AG09319 (cell line): ENCODE data around the gene HLA-DMA.

Experiments
- DNase-seq: peaks from one replicate; pipeline ENCODE4 v3.0.0-alpha.2; 2010; ENCODE audit warnings: low read depth; ENCODE audit errors: extremely low read depth
- CTCF ChIP-seq: IDR thresholded peaks from 2 replicates; pipeline ENCODE4 v1.5.1; 2011; ENCODE audit warnings: low read depth, mild to moderate bottlenecking, inconsistent platforms, low read length, moderate library complexity

The HLA-DMA gene

GRCh38 chr6:32935551-32936238, 17.2 kb downstream of the HLA-DMA start:
- no peak for DNase-seq
- TF ChIP-seq CTCF, result no peak

- DNase-seq, result peak; percentile 37
- peak; percentile 83 for TF ChIP-seq CTCF
These were observed 19.2 kb downstream of the HLA-DMA start for GRCh38 chr6:32933661-32934085.

GRCh38 chr6:32932132-32932868, 20.6 kb downstream of the HLA-DMA start:
- TF ChIP-seq CTCF, result no peak
- no peak for DNase-seq

GRCh38 chr6:32931211-32931610, 21.7 kb downstream of the HLA-DMA start:
- no peak for TF ChIP-seq CTCF

GRCh38 chr6:32922083-32922482, 30.8 kb downstream of the HLA-DMA start:
- TF ChIP-seq CTCF, result no peak
- no peak for DNase-seq

More at GRCh38 chr6:32931211-32931610, 21.7 kb downstream of the HLA-DMA start:
- DNase-seq, result no peak

GRCh38 chr6:32920715-32921114, 32.2 kb downstream of the HLA-DMA start:
- no peak for TF ChIP-seq CTCF
- DNase-seq, result no peak

- no peak for TF ChIP-seq CTCF
- no peak for DNase-seq
These were observed 39.9 kb downstream of the HLA-DMA start for GRCh38 chr6:32912951-32913350.
